Measurements from ENCODE around the gene GRPEL2. TPM values are rescaled to one million over a fixed set of nuclear protein-coding genes. Genes with fewer than 3 reads are reported as not detected.

Gene GRPEL2
- total RNA-seq, 2 donors from 2014 or later = 14.5 to 16.4 TPM

- TF ChIP-seq CTCF (IDR thresholded peaks at IDR 0.05) = no peak
- Histone ChIP-seq H3K9me3 (no peaks in the 10 kb centered on the region), H3K9ac (ENCODE audit: low read depth in 2 of 2, low read length in 2 of 2) (peak overlapping the region in 1 of 2 donors; percentile 31), H3K4me1 (no peaks in the 10 kb centered on the region), H3K27ac (peak overlapping the region; percentile 1), H3K36me3 (no peaks in the 10 kb centered on the region), H3K27me3 (no peaks in the 10 kb centered on the region), H3K4me3 (no peak overlapping the region)
- intact Hi-C loops (cut with DNase I) = no loop called here
- DNase-seq = no peak
These were observed 55.0 kb downstream of the GRPEL2 start for GRCh38 chr5:149400304-149400703.

GRCh38 chr5:149401051-149401450, 55.8 kb downstream of the GRPEL2 start:
- H3K9ac ChIP-seq (ENCODE audit: low read depth in 2 of 2, low read length in 2 of 2) = no peak overlapping the region
- intact Hi-C loops (cut with DNase I) = no loop called here
- DNase-seq = no peak
- H3K27ac ChIP-seq = no peak overlapping the region
- no peak overlapping the region for H3K4me3 ChIP-seq
- TF ChIP-seq CTCF (IDR thresholded peaks at IDR 0.05) = no peak
- no peaks in the 10 kb centered on the region for H3K36me3 ChIP-seq
- no peaks in the 10 kb centered on the region for H3K4me1 ChIP-seq
- no peaks in the 10 kb centered on the region for H3K9me3 ChIP-seq
- no peaks in the 10 kb centered on the region for H3K27me3 ChIP-seq

GRCh38 chr5:149402291-149402690, 57.0 kb downstream of the GRPEL2 start:
- intact Hi-C loops (cut with DNase I) = no loop called here
- no peaks in the 10 kb centered on the region for H3K36me3 ChIP-seq
- H3K4me1 ChIP-seq = no peaks in the 10 kb centered on the region
- H3K27me3 ChIP-seq = no peaks in the 10 kb centered on the region
- H3K27ac ChIP-seq = no peak overlapping the region
- DNase-seq = no peak
- no peaks in the 10 kb centered on the region for H3K9me3 ChIP-seq
- no peak overlapping the region for H3K4me3 ChIP-seq
- no peak overlapping the region for H3K9ac ChIP-seq (ENCODE audit: low read depth in 2 of 2, low read length in 2 of 2)
- TF ChIP-seq CTCF (IDR thresholded peaks at IDR 0.05) = no peak

Other genes starting within 250 kb of the GRPEL2 start
- gene ABLIM3, start 204.0 kb upstream of the GRPEL2 start, total RNA-seq = 1 to 10 TPM; 2.3 to 4.1 TPM
- gene AFAP1L1, start 73.6 kb upstream of the GRPEL2 start, total RNA-seq = 1 to 10 TPM; 1.6 to 4.0 TPM
- 10 to 100 TPM in 1 of 2 donors, 1 to 10 TPM in 1; 4.0 to 10.1 TPM for gene PCYOX1L, start 12.5 kb downstream of the GRPEL2 start, total RNA-seq
- under 1 TPM in 1 of 2 donors, not detected in 1; 0.42 TPM for gene IL17B, start 33.8 kb downstream of the GRPEL2 start, total RNA-seq
- gene CSNK1A1, start 205.9 kb downstream of the GRPEL2 start, total RNA-seq = 100 to 1,000 TPM; 248 to 257 TPM
- 10 to 100 TPM; 11.9 to 15.7 TPM for gene ARHGEF37, start 236.0 kb downstream of the GRPEL2 start, total RNA-seq

All from colonic mucosa (tissue), 4 donors.